ENCODE data around the gene P2RY12. TPM values are rescaled to one million over a fixed set of nuclear protein-coding genes. Genes with fewer than 3 reads are reported as not detected.

Gene P2RY12
- total RNA-seq, 2 experiments from 2014 or later, result 0.19 TPM; not detected in 1

GRCh38 chr3:151306168-151306810 lies 78.3 kb downstream of the P2RY12 start:
- Histone ChIP-seq H3K27ac (ENCODE audit: low read depth, low read length, poor library complexity, severe bottlenecking) (no peak overlapping the region), H2AFZ (ENCODE audit: low read length) (no peak overlapping the region), H3K4me2 (ENCODE audit: low read length) (no peak overlapping the region), H3K9me2 (ENCODE audit: insufficient read depth, low read length) (no peaks in the 10 kb centered on the region), H3K4me1 (ENCODE audit: insufficient read depth, low read length, poor library complexity, severe bottlenecking) (no peaks in the 10 kb centered on the region), H3K4me3 (ENCODE audit: low read depth, low read length, poor library complexity, severe bottlenecking) (no peak overlapping the region), H3K9me3 (ENCODE audit: low read length) (no peaks in the 10 kb centered on the region), H3K36me3 (ENCODE audit: insufficient read depth, low read length) (no peaks in the 10 kb centered on the region), H3K79me2 (ENCODE audit: insufficient read depth, low read depth, low read length) (no peaks in the 10 kb centered on the region), H4K20me1 (ENCODE audit: insufficient read depth, low read length) (no peaks in the 10 kb centered on the region)
- intact Hi-C loops (cut with micrococcal nuclease; ENCODE audit: unreplicated experiment), result no loop called here
- POLR2A ChIA-PET, result interaction anchor here (2.1 kb wide), 1 partner anchor 14 kb away, joined by 5 read pairs; no protein-coding TSS in a partner anchor
- CTCF ChIA-PET (ENCODE audit: unreplicated experiment), result no interaction called here
- BruUV-seq (replicated peaks), result no TSS peak
- no peak for DNase-seq (ENCODE audit: low spot score)
- TF ChIP-seq CTCF (conservative IDR thresholded peaks at IDR 0.05; ENCODE audit: low read length), result no peak
- TF ChIP-seq EZH2phosphoT487 (IDR thresholded peaks at IDR 0.05; ENCODE audit: borderline replicate concordance, low read depth, low read length), result no peak

- Histone ChIP-seq H2AFZ (ENCODE audit: low read length) (no peak overlapping the region), H3K4me3 (ENCODE audit: low read depth, low read length, poor library complexity, severe bottlenecking) (no peak overlapping the region), H3K79me2 (ENCODE audit: insufficient read depth, low read depth, low read length) (no peaks in the 10 kb centered on the region), H3K4me2 (ENCODE audit: low read length) (no peak overlapping the region), H3K27ac (ENCODE audit: low read depth, low read length, poor library complexity, severe bottlenecking) (no peak overlapping the region), H4K20me1 (ENCODE audit: insufficient read depth, low read length) (no peaks in the 10 kb centered on the region), H3K9me2 (ENCODE audit: insufficient read depth, low read length) (no peaks in the 10 kb centered on the region), H3K4me1 (ENCODE audit: insufficient read depth, low read length, poor library complexity, severe bottlenecking) (no peaks in the 10 kb centered on the region), H3K9me3 (ENCODE audit: low read length) (no peaks in the 10 kb centered on the region), H3K36me3 (ENCODE audit: insufficient read depth, low read length) (no peaks in the 10 kb centered on the region)
- DNase-seq (ENCODE audit: low spot score), result no peak
- TF ChIP-seq CTCF (conservative IDR thresholded peaks at IDR 0.05; ENCODE audit: low read length), result no peak
- no peak for TF ChIP-seq EZH2phosphoT487 (IDR thresholded peaks at IDR 0.05; ENCODE audit: borderline replicate concordance, low read depth, low read length)
- no TSS peak for BruUV-seq (replicated peaks)
- ChIA-PET POLR2A (interaction anchor here (0.6 to 2.1 kb wide), 2 partner anchors 13 to 246 kb away, joined by 3 to 5 read pairs; no protein-coding TSS in a partner anchor), CTCF (ENCODE audit: unreplicated experiment) (no interaction called here)
- intact Hi-C loops (cut with micrococcal nuclease; ENCODE audit: unreplicated experiment), result no loop called here
Observed at GRCh38 chr3:151305775-151306151, 78.8 kb downstream of the P2RY12 start.

GRCh38 chr3:151305060-151305774 lies 79.3 kb downstream of the P2RY12 start:
- DNase-seq (ENCODE audit: low spot score), result no peak
- BruUV-seq (replicated peaks), result no TSS peak
- Histone ChIP-seq H3K79me2 (ENCODE audit: insufficient read depth, low read depth, low read length) (no peaks in the 10 kb centered on the region), H3K9me3 (ENCODE audit: low read length) (no peaks in the 10 kb centered on the region), H3K4me2 (ENCODE audit: low read length) (no peak overlapping the region), H2AFZ (ENCODE audit: low read length) (no peak overlapping the region), H3K4me3 (ENCODE audit: low read depth, low read length, poor library complexity, severe bottlenecking) (no peak overlapping the region), H3K4me1 (ENCODE audit: insufficient read depth, low read length, poor library complexity, severe bottlenecking) (no peaks in the 10 kb centered on the region), H3K27ac (ENCODE audit: low read depth, low read length, poor library complexity, severe bottlenecking) (no peak overlapping the region), H4K20me1 (ENCODE audit: insufficient read depth, low read length) (no peaks in the 10 kb centered on the region), H3K36me3 (ENCODE audit: insufficient read depth, low read length) (no peaks in the 10 kb centered on the region), H3K9me2 (ENCODE audit: insufficient read depth, low read length) (no peaks in the 10 kb centered on the region)
- intact Hi-C loops (cut with micrococcal nuclease; ENCODE audit: unreplicated experiment), result no loop called here
- TF ChIP-seq CTCF (conservative IDR thresholded peaks at IDR 0.05; ENCODE audit: low read length) (no peak), EZH2phosphoT487 (IDR thresholded peaks at IDR 0.05; ENCODE audit: borderline replicate concordance, low read depth, low read length) (no peak)
- ChIA-PET POLR2A (interaction anchor here (0.6 to 1.3 kb wide), 2 partner anchors 27 to 246 kb away, joined by 3 read pairs; no protein-coding TSS in a partner anchor), CTCF (ENCODE audit: unreplicated experiment) (no interaction called here)

Data from OCI-LY7 (cell line).